DMS79 (cell line): ENCODE data around the gene LUC7L3.

ENCODE experiments used
- DNase-seq: peaks from one replicate; lab custom pipeline; 2025; lab: John Stamatoyannopoulos, UW

Gene LUC7L3

GRCh38 chr17:50754521-50754920 is 35.1 kb downstream of the LUC7L3 start:
- DNase-seq: no peak

GRCh38 chr17:50758524-50758923 is 39.1 kb downstream of the LUC7L3 start:
- no peak for DNase-seq

GRCh38 chr17:50758989-50759544 is 39.7 kb downstream of the LUC7L3 start:
- DNase-seq: no peak

- no peak for DNase-seq
Measured at GRCh38 chr17:50762177-50762576, 42.8 kb downstream of the LUC7L3 start.

GRCh38 chr17:50763716-50764475 is 44.5 kb downstream of the LUC7L3 start:
- DNase-seq: no peak

GRCh38 chr17:50764734-50765149 is 45.3 kb downstream of the LUC7L3 start:
- DNase-seq: no peak

GRCh38 chr17:50765454-50766221 is 46.2 kb downstream of the LUC7L3 start:
- DNase-seq: no peak

- DNase-seq: no peak
Measured at GRCh38 chr17:50766222-50767023, 47.0 kb downstream of the LUC7L3 start.

GRCh38 chr17:50767030-50767429 is 47.6 kb downstream of the LUC7L3 start:
- no peak for DNase-seq

- DNase-seq: no peak
Measured at GRCh38 chr17:50767446-50767845, 48.0 kb downstream of the LUC7L3 start, which contains the start of gene ANKRD40CL. Gene ANKRD40CL, minus strand, starts transcription at chr17:50767518. Its CDS starts 605 bp downstream, at chr17:50766913.

GRCh38 chr17:50768346-50768761 is 49.0 kb downstream of the LUC7L3 start:
- no peak for DNase-seq

GRCh38 chr17:50769884-50770283 is 50.5 kb downstream of the LUC7L3 start:
- DNase-seq: no peak

GRCh38 chr17:50770346-50770745 is 50.9 kb downstream of the LUC7L3 start:
- no peak for DNase-seq

GRCh38 chr17:50771991-50772785 is 52.8 kb downstream of the LUC7L3 start:
- DNase-seq: no peak

GRCh38 chr17:50774225-50774803 is 54.9 kb downstream of the LUC7L3 start:
- no peak for DNase-seq

GRCh38 chr17:50775926-50776325 is 56.5 kb downstream of the LUC7L3 start:
- no peak for DNase-seq

GRCh38 chr17:50778471-50778870 is 59.1 kb downstream of the LUC7L3 start:
- peak; percentile 70 for DNase-seq

GRCh38 chr17:50778988-50779387 is 59.6 kb downstream of the LUC7L3 start:
- DNase-seq: no peak

- DNase-seq: no peak
Measured at GRCh38 chr17:50779747-50780353, 60.4 kb downstream of the LUC7L3 start.

GRCh38 chr17:50781167-50781566 is 61.8 kb downstream of the LUC7L3 start:
- DNase-seq: no peak
